Heart left ventricle (tissue), 16 donors: ENCODE measurements around the gene KLRC1. TPM values are rescaled to one million over a fixed set of nuclear protein-coding genes. Genes with fewer than 3 reads are reported as not detected.
"Not testable (repeated sequence)": the region's sequence is repeated elsewhere in the genome, so short reads cannot be mapped to it uniquely, and the experiment has no call there.

Experiments
- ATAC-seq, 4 donors: fragments of 200-7000 bp; cut with Tn5 transposase; one replicate each; pipeline ENCODE4 v1.9.1; 2020 to 2022; ENCODE audit warnings: moderate library complexity in 4 of 4, mild to moderate bottlenecking in 3 of 4, moderate number of reproducible peaks in 1 of 4
- DNase-seq, 5 donors: peaks; one replicate each; pipeline ENCODE4 v3.0.0-alpha.2; 2020
- H3K27ac ChIP-seq, 12 donors: fragments of 200-600 bp; sonication (generic) in 4 of 12; one replicate each; pipeline versions ENCODE4 v1.5.0 to v1.8.0; 2016 to 2022; ENCODE audit warnings: mild to moderate bottlenecking in 2 of 12
- H3K27me3 ChIP-seq, 9 donors: fragments of 200-600 bp; sonication (generic) in 2 of 9; one replicate each; pipeline versions ENCODE4 v1.5.1 to v1.8.0; 2016 to 2022; ENCODE audit warnings: mild to moderate bottlenecking in 3 of 9
- H3K36me3 ChIP-seq, 9 donors: fragments of 200-600 bp; sonication (generic) in 2 of 9; one replicate each; pipeline versions ENCODE4 v1.5.0 to v1.8.0; 2018 to 2022; ENCODE audit warnings: mild to moderate bottlenecking in 2 of 9
- H3K4me1 ChIP-seq, 12 donors: fragments of 200-600 bp; sonication (generic) in 4 of 12; one replicate each; pipeline versions ENCODE4 v1.5.0 to v1.8.0; 2016 to 2022; ENCODE audit warnings: mild to moderate bottlenecking in 3 of 12
- H3K4me3 ChIP-seq, 12 donors: fragments of 200-600 bp; sonication (generic) in 4 of 12; one replicate each; pipeline versions ENCODE4 v1.5.0 to v1.8.0; 2017 to 2022; ENCODE audit warnings: mild to moderate bottlenecking in 9 of 12, moderate library complexity in 4 of 12
- H3K9me3 ChIP-seq, 12 donors: fragments of 200-600 bp; sonication (generic) in 4 of 12; one replicate each; pipeline versions ENCODE4 v1.5.0 to v1.8.0; 2016 to 2022; ENCODE audit warnings: mild to moderate bottlenecking in 1 of 12
- CTCF ChIP-seq, 12 donors: fragments of 200-600 bp; sonication (generic) in 4 of 12; IDR thresholded peaks; one replicate each; pipeline versions ENCODE4 v1.5.0 to v1.8.0; 2018 to 2022; ENCODE audit warnings: antibody characterized with exemption in 12 of 12, mild to moderate bottlenecking in 5 of 12
- POLR2A ChIP-seq, 2 donors: fragments of 450-650 bp; IDR thresholded peaks; one replicate each; pipeline ENCODE4 v1.6.1; 2017; ENCODE audit warnings: antibody characterized with exemption in 2 of 2, mild to moderate bottlenecking in 2 of 2, moderate library complexity in 2 of 2
- WGBS, 4 donors: extraction: QIAGEN DNeasy Blood & Tissue Kit in 2 of 4; methylation state at CpG; one replicate each; pipeline versions ENCODE4 v1.1.5 to v1.1.7; 2013 to 2018; 5-methylcytosine and 5-hydroxymethylcytosine counted together
- intact Hi-C, 10 donors: fragments of 100-400 bp; cut with DNase I; formaldehyde crosslinking; loops; one replicate each; pipeline versions ENCODE4 v1.11.1 to v1.14.2; 2022
- polyA plus RNA-seq, 2 donors: library from polyadenylated mRNA; stranded (reverse); fragments of 200-250 nt; gene quantifications; one replicate each; pipeline ENCODE4 v1.2.3, GENCODE V29; 2013
- total RNA-seq, 9 donors: library from RNA; depleted of rRNA in 2 of 9; stranded (reverse); fragments of >200 nt in 2 of 9; fragmentation: NEBNext Ultra II Directional in 3 of 9; extraction: Animal tissue kit (Norgen Biotek cat#: 25700) in 3 of 9; gene quantifications; one replicate each; pipeline versions ENCODE4 v1.1.0 to v1.2.4, GENCODE V29; 2016 to 2023
- donor health status: ischemic (EF 13 %, LVEDD 7.1; RV severe dilation, severe dysfunction).
- donor health status: healthy with polysubstance abuse.
- donor health status: DM: no; HTN: yes; CAD: no.
- donor health status: DM: no; HTN: no; CAD: no.
- donor health status: ischemic (EF 25% LVEDD 6.9; RV normal size, moderate dysfunction).
- donor health status: ischemic (EF 25% LVEDD 5.7; RV mildly dilated, moderate dysfunction).
- donor health status: healthy.
- donor health status: DM: yes; HTN: yes; CAD: no.
- donor health status: ischemic (EF 35%, LVEDD 5.7; RV mildly dilated, moderate dysfunction).
- donor health status: nonischemic (EF 11% LVEDD 7.7; RV severe dilation, severe dysfunction).
- donor health status: DM: yes; HTN: yes; CAD: no.
- donor health status: PGD.
- donor health status: ischemic (EF 29% LVEDD 5.4; RV normal size, mild dysfunction).
- donor health status: nonischemic (EF 23%, LVEDD 6.1; RV moderate dilation, normal function).

KLRC1 gene
- total and polyA plus RNA-seq, 11 donors = 0.10 to 1.2 (median 0.32) TPM; not detected in 6

- TF ChIP-seq POLR2A (IDR thresholded peaks at IDR 0.05) (no peak), CTCF (IDR thresholded peaks at IDR 0.05) (no peak)
- H3K4me1 ChIP-seq = no peaks in the 10 kb centered on the region
- peaks cover 0 to 4% (median 0%) of the 10 kb centered on the region in 12 donors for H3K9me3 ChIP-seq
- no peak overlapping the region for H3K27ac ChIP-seq
- no peak for DNase-seq
- H3K4me3 ChIP-seq = no peak overlapping the region
- no peaks in the 10 kb centered on the region for H3K27me3 ChIP-seq
- 64 to 81% (median 78%) methylated on average over 4 of the region's 4 CpGs for WGBS, 4 donors
- intact Hi-C loops = no loop called here
- ATAC-seq = no peak
- no peaks in the 10 kb centered on the region for H3K36me3 ChIP-seq
Measured at GRCh38 chr12:10491766-10492165, 38.6 kb upstream of the KLRC1 start.

- ATAC-seq, intact Hi-C loops, H3K4me3 ChIP-seq, H3K27ac ChIP-seq, H3K9me3 ChIP-seq, DNase-seq, H3K36me3 ChIP-seq, H3K27me3 ChIP-seq, H3K4me1 ChIP-seq: not testable (repeated sequence)
- 68 to 88% (median 84%) methylated on average over 2 of the region's 2 CpGs for WGBS, 4 donors
Measured at GRCh38 chr12:10487328-10487727, 34.2 kb upstream of the KLRC1 start.

- H3K4me3 ChIP-seq, H3K27ac ChIP-seq, intact Hi-C loops, ATAC-seq, H3K27me3 ChIP-seq, H3K4me1 ChIP-seq, H3K9me3 ChIP-seq, DNase-seq, H3K36me3 ChIP-seq: not testable (repeated sequence)
- WGBS, 4 donors = 57 to 100% (median 68%) methylated on average over 1 to 2 of the region's 2 CpGs
Measured at GRCh38 chr12:10481901-10482300, 28.7 kb upstream of the KLRC1 start.

GRCh38 chr12:10472808-10473207, 19.6 kb upstream of the KLRC1 start:
- H3K36me3 ChIP-seq, DNase-seq, H3K27ac ChIP-seq, H3K4me3 ChIP-seq, ATAC-seq, intact Hi-C loops, H3K4me1 ChIP-seq, H3K27me3 ChIP-seq: not testable (repeated sequence)
- H3K9me3 ChIP-seq = peaks cover 0 to 13% (median 0%) of the 10 kb centered on the region in 12 donors
- 85 to 90% (median 89%) methylated on average over 5 of the region's 5 CpGs for WGBS, 4 donors

- Histone ChIP-seq H3K4me3 (no peak overlapping the region), H3K27ac (no peak overlapping the region), H3K36me3 (no peaks in the 10 kb centered on the region), H3K4me1 (no peaks in the 10 kb centered on the region), H3K9me3 (peaks cover 0 to 13% (median 0%) of the 10 kb centered on the region in 12 donors), H3K27me3 (peaks cover 0 to 7% (median 0%) of the 10 kb centered on the region in 9 donors)
- DNase-seq (no peak), ATAC-seq (no peak)
- WGBS, 4 donors = 86 to 88% (median 87%) methylated on average over 1 of the region's 1 CpG
- intact Hi-C loops = no loop called here
- TF ChIP-seq POLR2A (IDR thresholded peaks at IDR 0.05) = no peak
- no peak for TF ChIP-seq CTCF (IDR thresholded peaks at IDR 0.05)
Measured at GRCh38 chr12:10469701-10470100, 16.5 kb upstream of the KLRC1 start.

- WGBS, 4 donors = 67 to 75% (median 74%) methylated on average over 4 of the region's 4 CpGs; no CpG with 5 or more reads in 1 of the 4 donors
- peaks cover 0 to 7% (median 0%) of the 10 kb centered on the region in 9 donors for H3K27me3 ChIP-seq
- no peak overlapping the region for H3K27ac ChIP-seq
- no peaks in the 10 kb centered on the region for H3K4me1 ChIP-seq
- H3K9me3 ChIP-seq = peaks cover 0 to 2% (median 0%) of the 10 kb centered on the region in 12 donors
- intact Hi-C loops = no loop called here
- ATAC-seq = no peak
- TF ChIP-seq POLR2A (IDR thresholded peaks at IDR 0.05) (no peak), CTCF (IDR thresholded peaks at IDR 0.05) (no peak)
- H3K4me3 ChIP-seq = no peak overlapping the region
- no peaks in the 10 kb centered on the region for H3K36me3 ChIP-seq
- DNase-seq = no peak
Measured at GRCh38 chr12:10466311-10466710, 13.1 kb upstream of the KLRC1 start.
